H9 (cell line): Measurements from ENCODE around the gene HMGCS1. TPM values are rescaled to one million over a fixed set of nuclear protein-coding genes. Genes with fewer than 3 reads are reported as not detected.

Experiments used
- DNase-seq: peaks from one replicate; pipeline ENCODE4 v3.0.0-alpha.2; 2017
- H2AFZ ChIP-seq: one replicate; pipeline ENCODE4 v1.6.1; 2013; ENCODE audit warnings: mild to moderate bottlenecking, low read length, control low read depth, moderate library complexity
- H2AK5ac ChIP-seq: 2 replicates; pipeline ENCODE4 v1.6.1; 2013; ENCODE audit warnings: low read length, control low read depth, mixed read lengths; ENCODE audit not compliant: insufficient read length
- H2BK120ac ChIP-seq: one replicate; pipeline ENCODE4 v1.6.1; 2013; ENCODE audit warnings: low read depth, mild to moderate bottlenecking, low read length, control low read depth, inconsistent platforms; ENCODE audit not compliant: poor library complexity, severe bottlenecking
- H2BK12ac ChIP-seq: 2 replicates; pipeline ENCODE4 v1.6.1; 2013; ENCODE audit warnings: low read length, control low read depth, mixed read lengths, low read depth; ENCODE audit not compliant: insufficient read length
- H2BK15ac ChIP-seq: 2 replicates; pipeline ENCODE4 v1.6.1; 2013; ENCODE audit warnings: low read depth, low read length, control low read depth
- H2BK20ac ChIP-seq: one replicate; pipeline ENCODE4 v1.6.1; 2013; ENCODE audit warnings: low read depth, mild to moderate bottlenecking, low read length, control low read depth, inconsistent platforms; ENCODE audit not compliant: poor library complexity, severe bottlenecking
- H2BK5ac ChIP-seq: 2 replicates; pipeline ENCODE4 v1.6.1; 2013; ENCODE audit warnings: low read length, control low read depth, mixed read lengths; ENCODE audit not compliant: insufficient read length
- H3K14ac ChIP-seq: 2 replicates; pipeline ENCODE4 v1.6.1; 2013; ENCODE audit warnings: low read length, control low read depth; ENCODE audit not compliant: insufficient read depth
- H3K18ac ChIP-seq: 2 replicates; pipeline ENCODE4 v1.6.1; 2013; ENCODE audit warnings: low read depth, mild to moderate bottlenecking, mixed read lengths, low read length, control low read depth; ENCODE audit not compliant: insufficient read length
- H3K23ac ChIP-seq: 2 replicates; pipeline ENCODE4 v1.6.1; 2013; ENCODE audit warnings: low read length, control low read depth, mixed read lengths, low read depth; ENCODE audit not compliant: insufficient read length
- H3K23me2 ChIP-seq: 2 replicates; pipeline ENCODE4 v1.6.1; 2013; ENCODE audit warnings: low read depth, mild to moderate bottlenecking, mixed read lengths, low read length, control low read depth; ENCODE audit not compliant: insufficient read length, poor library complexity, severe bottlenecking
- H3K27ac ChIP-seq: 2 replicates; pipeline ENCODE4 v1.5.1; 2013; ENCODE audit warnings: low read length, control low read depth, mixed read lengths, low read depth; ENCODE audit not compliant: insufficient read length
- H3K27me3 ChIP-seq: 2 replicates; pipeline ENCODE4 v1.6.1; 2013; ENCODE audit warnings: low read length, control low read depth, inconsistent platforms; ENCODE audit not compliant: insufficient read depth
- H3K4ac ChIP-seq: 2 replicates; pipeline ENCODE4 v1.6.1; 2013; ENCODE audit warnings: low read depth, mild to moderate bottlenecking, control low read depth, inconsistent platforms, low read length, moderate library complexity
- H3K4me1 ChIP-seq: 2 replicates; pipeline ENCODE4 v1.6.1; 2013; ENCODE audit warnings: low read length, control low read depth, inconsistent platforms; ENCODE audit not compliant: insufficient read depth
- H3K4me2 ChIP-seq: 2 replicates; pipeline ENCODE4 v1.6.1; 2013; ENCODE audit warnings: low read length, control low read depth, mixed read lengths; ENCODE audit not compliant: insufficient read length, insufficient read depth
- H3K56ac ChIP-seq: 2 replicates; pipeline ENCODE4 v1.6.1; 2013; ENCODE audit warnings: low read depth, mild to moderate bottlenecking, mixed read lengths, low read length, control low read depth; ENCODE audit not compliant: insufficient read length
- H3K79me1 ChIP-seq: 2 replicates; pipeline ENCODE4 v1.6.1; 2013; ENCODE audit warnings: low read depth, mild to moderate bottlenecking, moderate library complexity, low read length, control low read depth, inconsistent platforms; ENCODE audit not compliant: insufficient read depth, poor library complexity, severe bottlenecking
- H3K79me2 ChIP-seq: 2 replicates; pipeline ENCODE4 v1.6.1; 2013; ENCODE audit warnings: low read length, control low read depth, inconsistent platforms; ENCODE audit not compliant: insufficient read depth
- H3K9ac ChIP-seq: 2 replicates; pipeline ENCODE4 v1.6.1; 2013; ENCODE audit warnings: low read length, control low read depth, mixed read lengths; ENCODE audit not compliant: insufficient read length; ENCODE audit errors: extremely low read depth
- H3K9me3 ChIP-seq: one replicate; pipeline ENCODE4 v1.6.1; 2013; ENCODE audit warnings: low read depth, low read length, inconsistent platforms; ENCODE audit not compliant: control insufficient read depth
- H3T11ph ChIP-seq: one replicate; pipeline ENCODE4 v1.6.1; 2013; ENCODE audit warnings: mild to moderate bottlenecking, low read length, control low read depth, inconsistent platforms
- H4K20me1 ChIP-seq: one replicate; pipeline ENCODE4 v1.6.1; 2013; ENCODE audit not compliant: control insufficient read depth, insufficient read length, insufficient read depth
- H4K5ac ChIP-seq: 2 replicates; pipeline ENCODE4 v1.6.1; 2013; ENCODE audit warnings: low read depth, mild to moderate bottlenecking, mixed read lengths, low read length, control low read depth; ENCODE audit not compliant: insufficient read length
- H4K8ac ChIP-seq: replicated peaks from 2 replicates; pipeline ENCODE4 v1.6.1; 2013; ENCODE audit warnings: low read length, control low read depth, mixed read lengths, low read depth; ENCODE audit not compliant: insufficient read length
- H4K91ac ChIP-seq: 2 replicates; pipeline ENCODE4 v1.6.1; 2013; ENCODE audit warnings: low read depth, mild to moderate bottlenecking, moderate library complexity, mixed read lengths, low read length, control low read depth; ENCODE audit not compliant: insufficient read length
- H3K27ac Mint-ChIP-seq, 3 experiments: 2 replicates in 2 of 3; 3 replicates in 1 of 3; pipeline ENCODE4 v1.8.0; 2020 to 2021; ENCODE audit warnings: mixed read lengths in 3 of 3, mild to moderate bottlenecking in 1 of 3, moderate library complexity in 1 of 3
- H3K27me3 Mint-ChIP-seq: 2 replicates; pipeline ENCODE4 v1.8.0; 2021; ENCODE audit warnings: low read depth, mild to moderate bottlenecking, moderate library complexity, mixed read lengths
- H3K36me3 Mint-ChIP-seq, 3 experiments: 2 replicates in 2 of 3; 3 replicates in 1 of 3; pipeline ENCODE4 v1.8.0; 2020 to 2021; ENCODE audit warnings: low read depth in 3 of 3, mixed read lengths in 3 of 3; ENCODE audit not compliant: insufficient read depth in 1 of 3
- H3K4me1 Mint-ChIP-seq, 2 experiments: 2 replicates each; pipeline ENCODE4 v1.8.0; 2020; ENCODE audit warnings: mixed read lengths in 2 of 2
- H3K4me3 Mint-ChIP-seq, 2 experiments: 2 replicates in 1 of 2; 3 replicates in 1 of 2; pipeline ENCODE4 v1.8.0; 2020 to 2021; ENCODE audit warnings: mild to moderate bottlenecking in 2 of 2, mixed read lengths in 2 of 2, moderate library complexity in 1 of 2
- H3K9me3 Mint-ChIP-seq, 2 experiments: 2 replicates in 1 of 2; 3 replicates in 1 of 2; pipeline ENCODE4 v1.8.0; 2020; ENCODE audit warnings: mild to moderate bottlenecking in 2 of 2, mixed read lengths in 2 of 2, moderate library complexity in 1 of 2
- CTCF ChIP-seq: fragments of 200-600 bp; sonication (generic); conservative IDR thresholded peaks from 3 replicates; pipeline ENCODE4 v1.8.0; 2021; ENCODE audit warnings: antibody characterized with exemption, mild to moderate bottlenecking
- WGBS: extraction: QIAGEN DNeasy Blood & Tissue Kit; methylation state at CpG from one replicate; pipeline ENCODE4 v1.1.7; 2013; ENCODE audit warnings: missing lambda C conversion rate, low lambda C conversion rate, mixed read lengths; ENCODE audit not compliant: insufficient read length; ENCODE audit errors: extremely low coverage; 5-methylcytosine and 5-hydroxymethylcytosine counted together
- total RNA-seq: library from RNA; stranded (reverse); gene quantifications from 2 replicates; pipeline ENCODE4 v1.2.1, GENCODE V29; 2021

HMGCS1 gene
- total RNA-seq, 1 experiment from 2014 or later, result 147 TPM

- Histone ChIP-seq H2BK20ac (no peak overlapping the region), H3K9me3 (no peaks in the 10 kb centered on the region), H3K79me2 (peaks cover 58% of the 10 kb centered on the region), H3K4me2 (no peak overlapping the region), H3K27ac (no peak overlapping the region), H3K9ac (peak overlapping the region; percentile 7), H2BK12ac (no peak overlapping the region), H4K5ac (no peak overlapping the region), H3K14ac (no peak overlapping the region), H3K18ac (no peak overlapping the region), H3K27me3 (no peaks in the 10 kb centered on the region), H2AK5ac (no peak overlapping the region), H3T11ph (no peak overlapping the region), H4K20me1 (peaks cover 2% of the 10 kb centered on the region), H2BK120ac (no peak overlapping the region), H2BK5ac (no peak overlapping the region), H3K23ac (no peak overlapping the region), H2BK15ac (no peak overlapping the region), H3K56ac (no peak overlapping the region), H3K4me1 (peaks cover 5% of the 10 kb centered on the region; the same call in 1 of the 2 replicates), H3K23me2 (no peaks in the 10 kb centered on the region), H4K8ac (no peak overlapping the region), H2AFZ (no peak overlapping the region), H3K4ac (no peak overlapping the region), H3K79me1 (peaks cover 6% of the 10 kb centered on the region), H4K91ac (no peak overlapping the region)
- no CpG with 5 or more reads among the region's 3 CpGs for WGBS
- no peak overlapping the region for H3K4me3 Mint-ChIP-seq
- peak overlapping the region in 2 of 3 experiments; percentile 13 to 52; a peak in 3 of 7 replicates for H3K27ac Mint-ChIP-seq
- H3K9me3 Mint-ChIP-seq, result no peaks in the 10 kb centered on the region
- DNase-seq, result no peak
- no peaks in the 10 kb centered on the region for H3K27me3 Mint-ChIP-seq
- peaks cover 23 to 35% (median 29%) of the 10 kb centered on the region in 3 experiments; a peak in 6 of 7 replicates for H3K36me3 Mint-ChIP-seq
- peaks cover 32 to 33% of the 10 kb centered on the region in 2 experiments for H3K4me1 Mint-ChIP-seq
- no peak for TF ChIP-seq CTCF
These were observed 10.7 kb downstream of the HMGCS1 start for GRCh38 chr5:43302481-43302880.
